OCI-LY3 (cell line): ENCODE measurements around the gene GPRASP2.
"Not testable (repeated sequence)": the region's sequence is repeated elsewhere in the genome, so short reads cannot be mapped to it uniquely, and the experiment has no call there.

Experiments
- H2AFZ ChIP-seq: fragments of 200-600, 300-600 bp; shearing (Covaris generic); 2 replicates; pipeline ENCODE4 v1.6.0; 2014; ENCODE audit warnings: antibody characterized with exemption, low read depth, low read length
- H3K27ac ChIP-seq: fragments of 200-600, 300-600 bp; sonication (generic); 2 replicates; pipeline ENCODE4 v1.5.1; 2014; ENCODE audit warnings: mild to moderate bottlenecking, low read length, moderate library complexity, mixed read lengths
- H3K27me3 ChIP-seq: fragments of 200-600, 300-600 bp; sonication (generic); 2 replicates; pipeline ENCODE4 v1.6.1; 2014; ENCODE audit warnings: low read depth, low read length, mixed read lengths
- H3K36me3 ChIP-seq: fragments of 200-600, 300-600 bp; sonication (generic); replicated peaks from 2 replicates; pipeline ENCODE3; 2014; ENCODE audit warnings: low read depth, low read length, mixed read lengths
- H3K4me1 ChIP-seq: fragments of 300-600, 200-600 bp; sonication (generic); 2 replicates; pipeline ENCODE4 v1.6.1; 2014; ENCODE audit warnings: low read length, mixed read lengths
- H3K4me2 ChIP-seq: fragments of 200-600, 300-600 bp; sonication (generic); 2 replicates; pipeline ENCODE4 v1.6.1; 2014; ENCODE audit warnings: low read length, mixed read lengths
- H3K4me3 ChIP-seq: fragments of 300-600, 200-600 bp; sonication (generic); 2 replicates; pipeline ENCODE4 v1.5.1; 2014; ENCODE audit warnings: antibody characterized with exemption, mild to moderate bottlenecking, low read length, moderate library complexity
- H3K79me2 ChIP-seq: fragments of 300-600, 200-600 bp; shearing (Covaris generic); 2 replicates; pipeline ENCODE4 v1.6.1; 2014; ENCODE audit warnings: mild to moderate bottlenecking, low read length, mixed read lengths
- H3K9ac ChIP-seq: fragments of 300-600, 200-600 bp; shearing (Covaris generic); 2 replicates; pipeline ENCODE4 v1.6.0; 2014; ENCODE audit warnings: mild to moderate bottlenecking, low read length, moderate library complexity
- H3K9me3 ChIP-seq: fragments of 200-600, 300-600 bp; shearing (Covaris generic); 2 replicates; pipeline ENCODE4 v1.6.1; 2014; ENCODE audit warnings: low read length, mixed read lengths; ENCODE audit not compliant: insufficient read depth
- H4K20me1 ChIP-seq: fragments of 200-600, 300-600 bp; sonication (generic); 2 replicates; pipeline ENCODE4 v1.6.1; 2016; ENCODE audit warnings: low read length, mixed read lengths; ENCODE audit not compliant: insufficient read depth
- CTCF ChIP-seq: fragments of 200-600, 300-600 bp; sonication (generic); IDR thresholded peaks from 2 replicates; pipeline ENCODE4 v1.5.1; 2014; ENCODE audit warnings: antibody characterized with exemption, low read length, low read depth
- EZH2phosphoT487 ChIP-seq: fragments of 200-600 bp; shearing (Covaris generic); IDR thresholded peaks from 2 replicates; pipeline ENCODE4 v1.6.1; 2018; ENCODE audit warnings: antibody characterized with exemption, mixed run types, low read depth

GPRASP2 gene

GRCh38 chrX:102720237-102721168 lies 8.3 kb downstream of the GPRASP2 start, which contains the start of gene GPRASP3:
Gene GPRASP3, plus strand, starts transcription at chrX:102720743. Its CDS starts 28,253 bp downstream, at chrX:102748996.
- peak within 1 kb of the TSS; percentile 88 for H2AFZ ChIP-seq
- H3K4me1 ChIP-seq = no peaks in the 10 kb centered on the region; the same call in 1 of the 2 replicates
- no peak within 1 kb of the TSS for H3K27ac ChIP-seq
- H3K27me3 ChIP-seq = no peaks in the 10 kb centered on the region
- peak within 1 kb of the TSS; percentile 54 for H3K9ac ChIP-seq
- H3K4me2 ChIP-seq = peak within 1 kb of the TSS; percentile 92
- H4K20me1 ChIP-seq = no peaks in the 10 kb centered on the region
- no peaks in the 10 kb centered on the region for H3K79me2 ChIP-seq
- no peaks in the 10 kb centered on the region for H3K9me3 ChIP-seq
- H3K4me3 ChIP-seq = peak within 1 kb of the TSS; percentile 81
- TF ChIP-seq CTCF (no peak), EZH2phosphoT487 (no peak)
- H3K36me3 ChIP-seq = no peaks in the 10 kb centered on the region

GRCh38 chrX:102721169-102721506 lies 8.9 kb downstream of the GPRASP2 start:
- H3K9ac ChIP-seq, H3K9me3 ChIP-seq, H3K27me3 ChIP-seq, H3K27ac ChIP-seq, H3K79me2 ChIP-seq, H4K20me1 ChIP-seq, H3K4me1 ChIP-seq, H3K36me3 ChIP-seq: not testable (repeated sequence)
- peak overlapping the region; percentile 88; the same call in 1 of the 2 replicates for H2AFZ ChIP-seq
- peak overlapping the region; percentile 92 for H3K4me2 ChIP-seq
- peak overlapping the region; percentile 81 for H3K4me3 ChIP-seq

- no peak overlapping the region for H3K27ac ChIP-seq
- TF ChIP-seq CTCF = no peak
- no peak for TF ChIP-seq EZH2phosphoT487
- H3K4me3 ChIP-seq = no peak overlapping the region
Measured at GRCh38 chrX:102723456-102723855, 11.2 kb downstream of the GPRASP2 start.

GRCh38 chrX:102727761-102728160 lies 15.5 kb downstream of the GPRASP2 start:
- H3K27ac ChIP-seq = no peak overlapping the region
- no peaks in the 10 kb centered on the region for H3K36me3 ChIP-seq
- H4K20me1 ChIP-seq = no peaks in the 10 kb centered on the region
- H3K4me1 ChIP-seq = no peaks in the 10 kb centered on the region
- H2AFZ ChIP-seq = no peak overlapping the region
- no peaks in the 10 kb centered on the region for H3K9me3 ChIP-seq
- H3K4me2 ChIP-seq = no peak overlapping the region
- H3K27me3 ChIP-seq = no peaks in the 10 kb centered on the region
- H3K4me3 ChIP-seq = no peak overlapping the region
- no peak overlapping the region for H3K9ac ChIP-seq
- TF ChIP-seq CTCF (no peak), EZH2phosphoT487 (no peak)
- H3K79me2 ChIP-seq = no peaks in the 10 kb centered on the region

More at GRCh38 chrX:102723456-102723855, 11.2 kb downstream of the GPRASP2 start:
- Histone ChIP-seq H4K20me1 (no peaks in the 10 kb centered on the region), H3K4me2 (no peak overlapping the region), H2AFZ (no peak overlapping the region), H3K36me3 (no peaks in the 10 kb centered on the region), H3K9ac (no peak overlapping the region), H3K9me3 (no peaks in the 10 kb centered on the region), H3K27me3 (no peaks in the 10 kb centered on the region), H3K4me1 (no peaks in the 10 kb centered on the region; the same call in 1 of the 2 replicates), H3K79me2 (no peaks in the 10 kb centered on the region)
